NCI-H1436 (cell line): Measurements from ENCODE around the gene SAMD13.

Experiments used
- DNase-seq: peaks from one replicate; lab custom pipeline; 2025; lab: John Stamatoyannopoulos, UW

Gene SAMD13

GRCh38 chr1:84345220-84345619 lies 43.7 kb downstream of the SAMD13 start:
- DNase-seq = no peak

GRCh38 chr1:84347271-84347931 lies 45.9 kb downstream of the SAMD13 start:
- DNase-seq = no peak

GRCh38 chr1:84347932-84348555 lies 46.5 kb downstream of the SAMD13 start:
- no peak for DNase-seq

- DNase-seq = no peak
These were observed 47.3 kb downstream of the SAMD13 start for GRCh38 chr1:84348759-84349158.

GRCh38 chr1:84350104-84350503 lies 48.6 kb downstream of the SAMD13 start:
- DNase-seq = no peak

GRCh38 chr1:84350550-84350949 lies 49.0 kb downstream of the SAMD13 start:
- DNase-seq = no peak

GRCh38 chr1:84352298-84353106 lies 51.0 kb downstream of the SAMD13 start:
- no peak for DNase-seq

GRCh38 chr1:84353695-84354094 lies 52.2 kb downstream of the SAMD13 start:
- no peak for DNase-seq

GRCh38 chr1:84355556-84355955 lies 54.0 kb downstream of the SAMD13 start:
- no peak for DNase-seq

GRCh38 chr1:84356881-84357280 lies 55.4 kb downstream of the SAMD13 start:
- no peak for DNase-seq

GRCh38 chr1:84358695-84359094 lies 57.2 kb downstream of the SAMD13 start:
- no peak for DNase-seq

- no peak for DNase-seq
These were observed 58.8 kb downstream of the SAMD13 start for GRCh38 chr1:84360316-84360715.

GRCh38 chr1:84361796-84362195 lies 60.3 kb downstream of the SAMD13 start:
- DNase-seq = no peak

- no peak for DNase-seq
These were observed 61.5 kb downstream of the SAMD13 start for GRCh38 chr1:84363019-84363418.

GRCh38 chr1:84363622-84364021 lies 62.1 kb downstream of the SAMD13 start:
- no peak for DNase-seq

- no peak for DNase-seq
These were observed 64.0 kb downstream of the SAMD13 start for GRCh38 chr1:84365225-84366221.

GRCh38 chr1:84366786-84367185 lies 65.3 kb downstream of the SAMD13 start:
- DNase-seq = no peak

- no peak for DNase-seq
These were observed 65.7 kb downstream of the SAMD13 start for GRCh38 chr1:84367219-84367618.

GRCh38 chr1:84368441-84368840 lies 66.9 kb downstream of the SAMD13 start:
- DNase-seq = no peak

- DNase-seq = no peak
These were observed 68.8 kb downstream of the SAMD13 start for GRCh38 chr1:84370266-84370665.

- DNase-seq = peak; percentile 58
These were observed 69.4 kb downstream of the SAMD13 start for GRCh38 chr1:84370831-84371394.
